Upper lobe of right lung (tissue), 1 donor: ENCODE measurements around the gene CDRT15L2. TPM values are rescaled to one million over a fixed set of nuclear protein-coding genes. Genes with fewer than 3 reads are reported as not detected.
A peak's percentile ranks its signal among the peaks of the same experiment; 100 is the strongest.
"Not testable (repeated sequence)": the region's sequence is repeated elsewhere in the genome, so short reads cannot be mapped to it uniquely, and the experiment has no call there.

Experiments used
- ATAC-seq: fragments of 200-7000 bp; cut with Tn5 transposase; one replicate; pipeline ENCODE4 v1.9.1; 2020; ENCODE audit warnings: mild to moderate bottlenecking, moderate library complexity
- DNase-seq: peaks from one replicate; pipeline ENCODE4 v3.0.0-alpha.2; 2020
- H3K27ac ChIP-seq: fragments of 200-600 bp; one replicate; pipeline ENCODE4 v1.8.0; 2022
- H3K27me3 ChIP-seq: fragments of 200-600 bp; one replicate; pipeline ENCODE4 v1.8.0; 2022; ENCODE audit warnings: mild to moderate bottlenecking
- H3K36me3 ChIP-seq: fragments of 200-600 bp; one replicate; pipeline ENCODE4 v1.8.0; 2022
- H3K4me1 ChIP-seq: fragments of 200-600 bp; one replicate; pipeline ENCODE4 v1.8.0; 2022
- H3K4me3 ChIP-seq: fragments of 200-600 bp; one replicate; pipeline ENCODE4 v1.8.0; 2022; ENCODE audit warnings: mild to moderate bottlenecking
- H3K9me3 ChIP-seq: fragments of 200-600 bp; one replicate; pipeline ENCODE4 v1.8.0; 2022
- CTCF ChIP-seq: fragments of 200-600 bp; IDR thresholded peaks from one replicate; pipeline ENCODE4 v1.8.0; 2022; ENCODE audit warnings: antibody characterized with exemption
- intact Hi-C: fragments of 100-400 bp; cut with DNase I; formaldehyde crosslinking; loops from one replicate; pipeline ENCODE4 v1.11.0; 2022
- total RNA-seq: library from RNA; stranded (reverse); fragmentation: NEBNext Ultra II Directional; extraction: Animal tissue kit (Norgen Biotek cat#: 25700); gene quantifications from one replicate; pipeline ENCODE4 v1.2.1, GENCODE V29; 2021
- donor health status: DM: no; HTN: yes; CAD: no; lungs with severe emphysema.

The CDRT15L2 gene
- total RNA-seq, 1 donor from 2014 or later: not detected

- H3K9me3 ChIP-seq: no peaks in the 10 kb centered on the region
- ATAC-seq (no peak), DNase-seq (peak; percentile 57)
Observed at GRCh38 chr17:20613905-20614304, 34.4 kb downstream of the CDRT15L2 start.

GRCh38 chr17:20615461-20615860 lies 35.9 kb downstream of the CDRT15L2 start:
- H3K4me1 ChIP-seq, intact Hi-C loops, H3K4me3 ChIP-seq, H3K27me3 ChIP-seq, H3K36me3 ChIP-seq, H3K27ac ChIP-seq, H3K9me3 ChIP-seq, DNase-seq, ATAC-seq: not testable (repeated sequence)

More at GRCh38 chr17:20613905-20614304, 34.4 kb downstream of the CDRT15L2 start:
- Histone ChIP-seq H3K27me3 (no peaks in the 10 kb centered on the region), H3K36me3 (no peaks in the 10 kb centered on the region), H3K4me3 (no peak overlapping the region), H3K4me1 (no peaks in the 10 kb centered on the region), H3K27ac (no peak overlapping the region)
- intact Hi-C loops: no loop called here
- TF ChIP-seq CTCF: no peak

Other genes starting within 250 kb of the CDRT15L2 start
- not detected for gene LGALS9B, start 112.2 kb upstream of the CDRT15L2 start, total RNA-seq